ENCODE measurements around the gene GHRL.

DNA sequence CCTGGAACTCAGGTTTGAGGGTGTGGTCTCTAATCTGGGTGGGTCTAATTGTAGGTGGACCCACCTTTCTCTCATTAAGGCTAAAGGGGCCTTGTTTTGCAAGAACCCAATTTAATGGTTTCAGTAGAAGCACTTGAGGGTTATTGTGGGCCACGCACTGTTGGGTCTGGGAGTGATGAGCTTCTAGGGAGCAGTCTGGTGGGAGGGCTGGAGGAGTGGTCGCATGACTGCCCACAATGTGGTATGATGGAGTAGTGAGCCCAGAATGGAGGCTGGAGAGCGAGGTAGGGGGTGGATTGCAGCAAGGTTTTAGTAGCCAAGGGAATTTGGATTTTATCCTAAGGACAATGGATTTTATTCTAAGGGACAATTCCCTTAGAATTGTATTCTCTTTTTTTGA lies 41.7 kb downstream of the GHRL start:
- no peak for TF ChIP-seq POLR2A (IDR thresholded peaks at IDR 0.05)
- TF ChIP-seq, protein P1, sequence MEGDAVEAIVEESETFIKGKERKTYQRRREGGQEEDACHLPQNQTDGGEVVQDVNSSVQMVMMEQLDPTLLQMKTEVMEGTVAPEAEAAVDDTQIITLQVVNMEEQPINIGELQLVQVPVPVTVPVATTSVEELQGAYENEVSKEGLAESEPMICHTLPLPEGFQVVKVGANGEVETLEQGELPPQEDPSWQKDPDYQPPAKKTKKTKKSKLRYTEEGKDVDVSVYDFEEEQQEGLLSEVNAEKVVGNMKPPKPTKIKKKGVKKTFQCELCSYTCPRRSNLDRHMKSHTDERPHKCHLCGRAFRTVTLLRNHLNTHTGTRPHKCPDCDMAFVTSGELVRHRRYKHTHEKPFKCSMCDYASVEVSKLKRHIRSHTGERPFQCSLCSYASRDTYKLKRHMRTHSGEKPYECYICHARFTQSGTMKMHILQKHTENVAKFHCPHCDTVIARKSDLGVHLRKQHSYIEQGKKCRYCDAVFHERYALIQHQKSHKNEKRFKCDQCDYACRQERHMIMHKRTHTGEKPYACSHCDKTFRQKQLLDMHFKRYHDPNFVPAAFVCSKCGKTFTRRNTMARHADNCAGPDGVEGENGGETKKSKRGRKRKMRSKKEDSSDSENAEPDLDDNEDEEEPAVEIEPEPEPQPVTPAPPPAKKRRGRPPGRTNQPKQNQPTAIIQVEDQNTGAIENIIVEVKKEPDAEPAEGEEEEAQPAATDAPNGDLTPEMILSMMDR (IDR thresholded peaks at IDR 0.05): no peak
